SK-N-MC (cell line): ENCODE measurements around the gene TUNAR.

Experiments
- DNase-seq: peaks from one replicate; pipeline ENCODE4 v3.0.0-alpha.2; 2011; ENCODE audit warnings: low read depth, low spot score
- H3K27ac ChIP-seq: fragments of 200-600 bp; sonication (generic); 2 replicates; pipeline ENCODE4 v1.5.1; 2016; ENCODE audit warnings: mixed run types
- H3K36me3 ChIP-seq: fragments of 200-600 bp; sonication (generic); 2 replicates; pipeline ENCODE4 v1.6.1; 2017; ENCODE audit warnings: antibody characterized with exemption, low read length, mixed read lengths; ENCODE audit not compliant: insufficient read depth
- H3K4me3 ChIP-seq: fragments of 200-600 bp; sonication (generic); 2 replicates; pipeline ENCODE4 v1.5.1; 2016
- H3K9ac ChIP-seq: fragments of 200-600 bp; sonication (generic); 2 replicates; pipeline ENCODE4 v1.8.0; 2017; ENCODE audit warnings: mixed run types, mixed read lengths; ENCODE audit not compliant: insufficient read length
- H3K9me3 ChIP-seq: fragments of 200-600 bp; sonication (generic); 2 replicates; pipeline ENCODE4 v1.6.1; 2017; ENCODE audit warnings: low read depth, mild to moderate bottlenecking, antibody characterized with exemption, low read length, moderate library complexity, mixed read lengths
- EZH2 ChIP-seq: fragments of 200-600 bp; sonication (generic); IDR thresholded peaks from one replicate; pipeline ENCODE4 v1.6.1; 2017; ENCODE audit warnings: antibody characterized with exemption
- FOXP2 ChIP-seq: optimal IDR thresholded peaks from 2 replicates; pipeline ENCODE3; 2011; ENCODE audit warnings: mild to moderate bottlenecking, moderate library complexity; ENCODE audit not compliant: insufficient read depth; ENCODE audit errors: extremely low read length, control extremely low read depth
- POLR2AphosphoS5 ChIP-seq: IDR thresholded peaks from 2 replicates; pipeline ENCODE4 v1.6.1; 2012; ENCODE audit warnings: mild to moderate bottlenecking, low read depth, low read length, borderline replicate concordance

Gene TUNAR

DNA sequence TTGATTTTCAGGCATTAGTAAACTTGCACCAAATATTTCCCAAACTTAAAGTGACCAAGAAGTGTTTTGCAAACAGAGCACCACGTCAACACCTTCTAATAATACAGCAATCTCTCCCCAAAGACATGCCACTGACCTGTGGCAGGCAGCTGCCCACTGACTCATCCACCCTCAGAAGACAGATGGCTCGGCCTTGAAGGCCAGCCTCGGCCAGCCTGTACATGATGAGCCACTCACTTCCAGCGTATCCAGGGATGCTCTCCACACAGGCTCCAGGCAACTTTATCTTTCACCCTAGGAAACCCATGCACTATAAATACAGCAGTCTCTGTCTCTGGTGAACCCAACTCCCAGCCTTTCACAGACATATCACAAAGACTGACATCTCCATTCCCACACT is 62.7 kb downstream of the TUNAR start:
- Histone ChIP-seq H3K9ac (no peak overlapping the region), H3K27ac (no peak overlapping the region)

DNA sequence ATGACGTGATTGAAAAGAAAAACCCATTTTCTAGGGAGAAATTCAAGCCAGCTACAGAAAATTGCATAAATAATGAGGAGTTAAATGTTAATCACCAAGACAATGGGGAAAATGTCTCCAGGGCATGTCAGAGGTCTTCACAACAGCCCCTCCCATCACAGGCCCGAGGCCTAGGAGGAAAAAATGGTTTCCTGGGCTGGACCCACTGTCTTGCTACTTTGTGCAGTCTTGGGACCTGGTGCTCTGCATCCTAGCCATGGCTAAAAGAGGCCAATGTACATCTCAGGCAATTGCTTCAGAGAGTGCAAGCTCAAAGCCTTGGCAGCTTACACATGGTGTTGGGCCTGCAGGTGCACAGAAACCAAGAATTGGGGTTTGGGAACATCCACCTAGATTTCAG is 65.3 kb downstream of the TUNAR start:
- Histone ChIP-seq H3K4me3 (no peak overlapping the region), H3K9ac (no peak overlapping the region), H3K27ac (no peak overlapping the region), H3K9me3 (no peaks in the 10 kb centered on the region), H3K36me3 (no peaks in the 10 kb centered on the region)
- no peak for DNase-seq
- no peak for TF ChIP-seq POLR2AphosphoS5
- no peak for TF ChIP-seq EZH2

More for the DNA sequence above, 62.7 kb downstream of the TUNAR start:
- Histone ChIP-seq H3K36me3 (no peaks in the 10 kb centered on the region), H3K4me3 (no peak overlapping the region), H3K9me3 (no peaks in the 10 kb centered on the region)
- DNase-seq, result no peak
- TF ChIP-seq FOXP2 (no peak), EZH2 (no peak), POLR2AphosphoS5 (no peak)

DNA sequence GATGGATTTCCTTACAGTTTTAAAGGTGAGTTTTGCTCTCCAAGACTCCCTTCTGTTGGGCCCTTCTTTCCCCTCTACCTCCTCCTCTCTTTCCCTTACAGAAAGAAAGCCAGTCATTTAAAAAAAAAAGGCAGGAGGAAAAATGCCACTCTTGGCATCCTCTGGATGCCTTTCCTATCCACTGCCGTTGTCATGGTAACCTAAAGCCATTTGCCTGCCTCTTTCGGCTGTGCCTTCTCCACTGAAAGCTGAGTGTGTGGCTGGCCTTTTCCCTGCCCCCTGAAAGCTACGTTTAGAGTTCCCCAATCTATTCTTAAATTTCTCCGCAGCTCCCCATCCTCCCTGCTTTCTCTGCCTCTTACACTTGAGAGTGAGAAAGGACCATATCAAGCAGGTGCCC is 67.1 kb downstream of the TUNAR start:
- Histone ChIP-seq H3K9me3 (no peaks in the 10 kb centered on the region), H3K27ac (no peak overlapping the region), H3K4me3 (no peak overlapping the region), H3K9ac (no peak overlapping the region), H3K36me3 (no peaks in the 10 kb centered on the region)
- TF ChIP-seq EZH2 (no peak), POLR2AphosphoS5 (no peak), FOXP2 (no peak)
- DNase-seq, result no peak

DNA sequence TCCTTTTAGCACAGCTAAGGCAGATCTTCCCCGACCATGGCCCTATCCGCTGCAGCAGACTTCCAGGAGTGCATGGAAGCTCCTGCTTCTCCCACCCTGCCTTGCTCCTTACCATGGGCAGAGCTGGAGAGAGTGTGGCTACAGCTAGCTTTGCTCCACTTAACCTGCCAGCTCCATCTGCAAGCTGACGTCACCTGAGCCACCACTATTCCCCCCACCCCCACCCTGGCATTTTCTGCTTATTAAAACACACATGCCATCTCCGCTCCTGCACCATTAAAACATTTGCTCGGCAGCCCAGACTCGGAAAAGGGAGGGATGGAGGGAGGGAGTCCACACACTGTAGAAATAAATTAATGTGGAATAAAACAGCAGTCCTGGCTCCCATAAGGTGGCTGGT is 67.8 kb downstream of the TUNAR start:
- Histone ChIP-seq H3K4me3 (no peak overlapping the region), H3K9ac (no peak overlapping the region), H3K9me3 (no peaks in the 10 kb centered on the region), H3K27ac (no peak overlapping the region), H3K36me3 (no peaks in the 10 kb centered on the region)
- TF ChIP-seq POLR2AphosphoS5 (no peak), EZH2 (no peak), FOXP2 (no peak)
- DNase-seq, result no peak

DNA sequence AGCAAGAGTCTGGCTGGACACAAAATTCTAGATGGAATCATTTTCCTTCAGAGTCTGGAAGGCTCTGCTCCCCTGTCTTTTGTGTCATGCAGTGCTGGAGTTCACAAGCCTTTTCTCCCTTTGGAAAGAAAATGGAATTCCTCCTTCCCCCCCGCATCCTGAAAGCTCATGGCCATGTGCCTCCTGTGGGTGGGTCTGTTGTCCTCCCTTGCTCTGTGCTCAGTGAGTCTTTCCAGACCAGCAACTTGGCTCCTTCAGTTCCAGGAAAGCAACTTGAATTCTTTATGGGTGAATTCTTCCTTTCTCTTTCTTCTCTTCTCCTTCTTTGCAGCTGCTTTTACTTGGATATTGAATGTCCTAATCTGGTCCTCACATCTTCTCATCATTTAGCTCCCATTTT is 70.2 kb downstream of the TUNAR start:
- H3K4me3 ChIP-seq, result no peak overlapping the region
- H3K9ac ChIP-seq, result no peak overlapping the region
- DNase-seq, result no peak
- H3K9me3 ChIP-seq, result no peaks in the 10 kb centered on the region
- H3K27ac ChIP-seq, result no peak overlapping the region
- TF ChIP-seq FOXP2, result no peak
- TF ChIP-seq EZH2, result no peak
- no peak for TF ChIP-seq POLR2AphosphoS5
- H3K36me3 ChIP-seq, result no peaks in the 10 kb centered on the region

DNA sequence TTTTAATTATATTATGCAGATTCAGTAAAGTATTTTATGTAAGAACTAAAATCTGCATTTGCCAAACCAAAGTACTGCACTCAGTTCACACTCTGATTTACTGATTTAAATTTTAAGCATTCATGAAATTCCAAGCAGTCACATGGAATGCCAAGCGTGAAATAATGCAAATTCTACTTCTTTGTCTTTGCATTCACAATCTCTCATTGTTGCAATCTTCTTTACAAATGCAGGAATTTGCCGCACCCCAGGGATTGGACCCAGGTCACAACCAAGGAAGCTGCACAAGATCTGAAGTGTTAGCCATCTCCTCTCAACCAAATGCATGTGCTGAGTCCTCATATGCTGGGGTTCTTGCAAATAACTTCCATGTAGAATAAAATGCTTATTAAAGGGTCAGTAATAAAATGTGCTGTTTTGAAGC is 71.9 kb downstream of the TUNAR start:
- Histone ChIP-seq H3K9ac (no peak overlapping the region), H3K9me3 (no peaks in the 10 kb centered on the region), H3K4me3 (no peak overlapping the region), H3K27ac (no peak overlapping the region), H3K36me3 (no peaks in the 10 kb centered on the region)
- TF ChIP-seq EZH2 (no peak), POLR2AphosphoS5 (no peak), FOXP2 (no peak)
- no peak for DNase-seq

DNA sequence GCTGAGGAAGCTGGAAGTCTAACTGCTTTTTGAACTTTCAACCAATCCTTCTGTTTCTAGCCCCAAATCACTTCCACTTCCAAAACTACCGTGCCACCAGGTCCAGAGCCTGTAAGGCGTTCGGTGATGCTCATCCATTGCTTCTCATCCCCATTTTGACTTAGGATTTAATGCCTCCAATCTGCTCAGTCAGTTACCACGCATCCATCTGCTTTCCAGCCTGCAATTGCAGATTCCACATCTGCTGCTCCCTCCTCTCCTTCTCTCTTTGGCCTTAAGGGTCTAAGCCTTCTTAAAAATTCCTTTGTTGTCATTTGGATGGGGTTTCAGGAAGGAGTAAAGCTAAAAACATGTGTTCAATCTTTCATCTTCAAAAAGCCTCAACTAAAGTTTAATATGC is 74.7 kb downstream of the TUNAR start:
- no peaks in the 10 kb centered on the region for H3K36me3 ChIP-seq
- no peak for DNase-seq
- H3K4me3 ChIP-seq, result no peak overlapping the region
- no peak overlapping the region for H3K9ac ChIP-seq
- no peak overlapping the region for H3K27ac ChIP-seq
- no peaks in the 10 kb centered on the region for H3K9me3 ChIP-seq
- TF ChIP-seq EZH2 (no peak), FOXP2 (no peak), POLR2AphosphoS5 (no peak)

DNA sequence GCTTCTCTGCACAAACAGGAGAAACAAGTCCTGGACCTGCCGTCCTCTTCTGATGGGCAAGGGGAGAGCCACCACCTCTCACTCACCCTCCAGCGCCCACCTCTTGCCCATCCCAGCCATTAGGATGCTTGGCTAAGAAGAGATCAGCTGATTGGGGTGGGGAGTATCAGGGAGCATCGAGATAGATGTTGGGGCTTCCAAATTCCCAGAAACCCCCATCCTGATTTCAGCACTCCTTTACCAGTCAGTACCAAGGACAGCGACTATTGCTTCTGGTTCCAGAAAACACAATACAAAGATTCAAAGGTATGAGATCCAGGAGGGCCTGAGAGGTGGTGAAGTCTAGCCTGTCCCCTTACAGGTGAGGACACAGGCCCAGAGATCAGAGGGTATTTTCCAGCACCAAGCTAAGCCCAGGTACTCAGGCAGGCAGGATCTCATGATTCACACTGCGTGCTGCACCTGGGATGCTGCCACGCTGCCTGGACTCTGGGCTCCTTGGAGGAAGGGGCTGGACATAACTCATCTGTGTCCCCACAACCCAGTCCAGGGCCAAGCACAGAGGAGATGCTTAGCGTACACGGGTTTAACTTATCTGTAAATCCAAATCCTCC is 76.6 kb downstream of the TUNAR start:
- H3K27ac ChIP-seq, result no peak overlapping the region
- no peaks in the 10 kb centered on the region for H3K36me3 ChIP-seq
- no peak overlapping the region for H3K4me3 ChIP-seq
- peak; percentile 2 for DNase-seq
- no peaks in the 10 kb centered on the region for H3K9me3 ChIP-seq
- TF ChIP-seq EZH2, result no peak
- TF ChIP-seq POLR2AphosphoS5, result no peak
- no peak for TF ChIP-seq FOXP2
- no peak overlapping the region for H3K9ac ChIP-seq
